SK-N-MC (cell line): ENCODE data around the gene EFHD2.

Experiments used
- DNase-seq: peaks from one replicate; pipeline ENCODE4 v3.0.0-alpha.2; 2011; ENCODE audit warnings: low read depth, low spot score
- H3K27ac ChIP-seq: fragments of 200-600 bp; sonication (generic); 2 replicates; pipeline ENCODE4 v1.5.1; 2016; ENCODE audit warnings: mixed run types
- H3K36me3 ChIP-seq: fragments of 200-600 bp; sonication (generic); 2 replicates; pipeline ENCODE4 v1.6.1; 2017; ENCODE audit warnings: antibody characterized with exemption, low read length, mixed read lengths; ENCODE audit not compliant: insufficient read depth
- H3K4me3 ChIP-seq: fragments of 200-600 bp; sonication (generic); 2 replicates; pipeline ENCODE4 v1.5.1; 2016
- H3K9ac ChIP-seq: fragments of 200-600 bp; sonication (generic); 2 replicates; pipeline ENCODE4 v1.8.0; 2017; ENCODE audit warnings: mixed run types, mixed read lengths; ENCODE audit not compliant: insufficient read length
- H3K9me3 ChIP-seq: fragments of 200-600 bp; sonication (generic); 2 replicates; pipeline ENCODE4 v1.6.1; 2017; ENCODE audit warnings: low read depth, mild to moderate bottlenecking, antibody characterized with exemption, low read length, moderate library complexity, mixed read lengths
- EZH2 ChIP-seq: fragments of 200-600 bp; sonication (generic); IDR thresholded peaks from one replicate; pipeline ENCODE4 v1.6.1; 2017; ENCODE audit warnings: antibody characterized with exemption
- FOXP2 ChIP-seq: optimal IDR thresholded peaks from 2 replicates; pipeline ENCODE3; 2011; ENCODE audit warnings: mild to moderate bottlenecking, moderate library complexity; ENCODE audit not compliant: insufficient read depth; ENCODE audit errors: extremely low read length, control extremely low read depth
- POLR2AphosphoS5 ChIP-seq: IDR thresholded peaks from 2 replicates; pipeline ENCODE4 v1.6.1; 2012; ENCODE audit warnings: mild to moderate bottlenecking, low read depth, low read length, borderline replicate concordance

The EFHD2 gene

DNA sequence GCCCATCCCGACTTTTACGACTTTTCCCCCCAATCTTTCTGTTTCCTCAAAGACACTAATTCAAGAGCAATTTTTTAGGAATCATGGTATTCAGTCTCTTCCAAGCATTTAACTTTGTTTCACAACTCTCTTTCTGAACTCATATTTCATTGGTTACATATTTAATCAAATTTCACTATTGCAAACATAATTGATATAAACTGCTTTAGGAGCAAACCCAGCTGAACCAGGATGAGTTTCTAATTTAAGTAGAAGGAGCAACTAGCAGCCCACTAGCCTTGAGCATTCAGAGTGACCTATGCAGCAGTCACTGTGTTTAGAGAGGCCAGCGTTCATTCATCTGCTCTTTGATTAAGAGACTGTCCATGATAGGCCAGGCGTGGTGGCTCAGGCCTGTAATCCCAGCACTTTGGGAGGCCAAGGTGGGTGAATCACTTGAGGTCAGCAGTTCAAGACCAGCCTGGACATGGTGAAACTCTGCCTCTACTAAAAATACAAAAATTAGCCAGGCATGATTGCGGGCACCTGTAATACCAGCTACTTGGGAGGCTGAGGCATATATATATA is 68.0 kb downstream of the EFHD2 start:
- H3K4me3 ChIP-seq: no peak overlapping the region
- no peak overlapping the region for H3K27ac ChIP-seq
- no peak for DNase-seq
- no peaks in the 10 kb centered on the region for H3K36me3 ChIP-seq
- no peaks in the 10 kb centered on the region for H3K9me3 ChIP-seq
- H3K9ac ChIP-seq: no peak overlapping the region
- TF ChIP-seq EZH2 (no peak), FOXP2 (no peak), POLR2AphosphoS5 (no peak)
